Urothelium cell line (cell line): Measurements from ENCODE around the gene FCHO1.

Experiments
- DNase-seq: peaks from one replicate; pipeline ENCODE4 v3.0.0; 2011; ENCODE audit warnings: low spot score, mixed read lengths
- FAIRE-seq: peaks from 2 replicates; lab custom pipeline; 2011; peaks lifted over from hg19 to GRCh38; lab: Jason Lieb, UNC

The FCHO1 gene

GRCh38 chr19:17727843-17728242 is 23.4 kb upstream of the FCHO1 start:
- FAIRE-seq, result no peak
- no peak for DNase-seq

- DNase-seq (no peak), FAIRE-seq (no peak)
Measured at GRCh38 chr19:17733127-17733526, 18.1 kb upstream of the FCHO1 start.

GRCh38 chr19:17734146-17734545 is 17.1 kb upstream of the FCHO1 start:
- DNase-seq (no peak), FAIRE-seq (no peak)

- FAIRE-seq, result no peak
- no peak for DNase-seq
Measured at GRCh38 chr19:17735410-17735809, 15.9 kb upstream of the FCHO1 start.

GRCh38 chr19:17737690-17738153 is 13.6 kb upstream of the FCHO1 start:
- no peak for FAIRE-seq

GRCh38 chr19:17739121-17739875 is 12.0 kb upstream of the FCHO1 start:
- DNase-seq (no peak), FAIRE-seq (no peak)

More at GRCh38 chr19:17737690-17738153, 13.6 kb upstream of the FCHO1 start:
- no peak for DNase-seq

- DNase-seq, result no peak
- FAIRE-seq, result no peak
Measured at GRCh38 chr19:17741456-17741855, 9.8 kb upstream of the FCHO1 start.

GRCh38 chr19:17743874-17744580 is 7.2 kb upstream of the FCHO1 start:
- no peak for DNase-seq

GRCh38 chr19:17747205-17748098 is 3.8 kb upstream of the FCHO1 start:
- no peak for FAIRE-seq

More at GRCh38 chr19:17743874-17744580, 7.2 kb upstream of the FCHO1 start:
- no peak for FAIRE-seq

GRCh38 chr19:17748884-17749638 is 2.2 kb upstream of the FCHO1 start:
- FAIRE-seq (no peak), DNase-seq (no peak)

More at GRCh38 chr19:17747205-17748098, 3.8 kb upstream of the FCHO1 start:
- DNase-seq, result peak; percentile 96

- no peak for DNase-seq
- no peak for FAIRE-seq
Measured at GRCh38 chr19:17749912-17750317, 1.4 kb upstream of the FCHO1 start.

- FAIRE-seq (no peak), DNase-seq (no peak)
Measured at GRCh38 chr19:17751912-17752273, 616 bp downstream of the FCHO1 start.

- FAIRE-seq, result no peak
Measured at GRCh38 chr19:17752865-17753639, 1.8 kb downstream of the FCHO1 start.

GRCh38 chr19:17753976-17754375 is 2.7 kb downstream of the FCHO1 start:
- DNase-seq, result no peak

More at GRCh38 chr19:17752865-17753639, 1.8 kb downstream of the FCHO1 start:
- DNase-seq, result no peak

GRCh38 chr19:17754634-17755442 is 3.6 kb downstream of the FCHO1 start:
- DNase-seq (no peak), FAIRE-seq (no peak)

More at GRCh38 chr19:17753976-17754375, 2.7 kb downstream of the FCHO1 start:
- no peak for FAIRE-seq

GRCh38 chr19:17755443-17755890 is 4.2 kb downstream of the FCHO1 start:
- FAIRE-seq (no peak), DNase-seq (no peak)

- FAIRE-seq (no peak), DNase-seq (peak; percentile 72)
Measured at GRCh38 chr19:17755977-17756670, 4.8 kb downstream of the FCHO1 start.

- FAIRE-seq, result no peak
- DNase-seq, result peak; percentile 72
Measured at GRCh38 chr19:17757125-17757524, 5.8 kb downstream of the FCHO1 start.
